Endodermal cell (in vitro differentiated cells): ENCODE data around the gene KIRREL3. TPM values are rescaled to one million over a fixed set of nuclear protein-coding genes. Genes with fewer than 3 reads are reported as not detected.
A peak's percentile ranks its signal among the peaks of the same experiment; 100 is the strongest.

Experiments used
- DNase-seq: peaks from one replicate; pipeline ENCODE4 v3.0.0-alpha.2; 2017
- H3K27ac ChIP-seq: 2 replicates; pipeline ENCODE4 v1.5.1; 2013; ENCODE audit warnings: mild to moderate bottlenecking, low read depth, low read length, moderate library complexity
- H3K27me3 ChIP-seq: 2 replicates; pipeline ENCODE4 v1.6.1; 2013; ENCODE audit warnings: mild to moderate bottlenecking, low read length, moderate library complexity; ENCODE audit not compliant: insufficient read depth, control insufficient read depth, poor library complexity, severe bottlenecking
- H3K36me3 ChIP-seq: 2 replicates; pipeline ENCODE4 v1.7.0; 2013; ENCODE audit warnings: mild to moderate bottlenecking, low read length, moderate library complexity; ENCODE audit not compliant: control insufficient read depth, insufficient read depth
- H3K4me1 ChIP-seq: one replicate; pipeline ENCODE4 v1.7.0; 2013; ENCODE audit warnings: low read length; ENCODE audit not compliant: control insufficient read depth, insufficient read depth
- H3K4me3 ChIP-seq: 2 replicates; pipeline ENCODE4 v1.5.1; 2013; ENCODE audit warnings: mild to moderate bottlenecking, low read length, moderate library complexity
- H3K9ac ChIP-seq: 2 replicates; pipeline ENCODE4 v1.6.1; 2013; ENCODE audit warnings: mild to moderate bottlenecking, low read length, moderate library complexity; ENCODE audit not compliant: poor library complexity, severe bottlenecking; ENCODE audit errors: extremely low read depth
- H3K9me3 ChIP-seq: 2 replicates; pipeline ENCODE4 v1.6.1; 2013; ENCODE audit warnings: mild to moderate bottlenecking, low read length, moderate library complexity; ENCODE audit not compliant: control insufficient read depth
- H3K27ac Mint-ChIP-seq: 2 replicates; pipeline ENCODE4 v1.8.0; 2020; ENCODE audit warnings: mixed read lengths
- H3K27me3 Mint-ChIP-seq: 2 replicates; pipeline ENCODE4 v1.8.0; 2021; ENCODE audit warnings: mild to moderate bottlenecking, mixed read lengths; ENCODE audit not compliant: insufficient read depth
- H3K36me3 Mint-ChIP-seq: 2 replicates; pipeline ENCODE4 v1.8.0; 2020; ENCODE audit warnings: low read depth, mixed read lengths
- H3K4me1 Mint-ChIP-seq: 2 replicates; pipeline ENCODE4 v1.8.0; 2020; ENCODE audit warnings: mixed read lengths
- H3K4me3 Mint-ChIP-seq: 2 replicates; pipeline ENCODE4 v1.8.0; 2020; ENCODE audit warnings: mild to moderate bottlenecking, moderate library complexity, mixed read lengths
- H3K9me3 Mint-ChIP-seq: 2 replicates; pipeline ENCODE4 v1.8.0; 2020; ENCODE audit warnings: mild to moderate bottlenecking, mixed read lengths
- CTCF ChIP-seq: fragments of 200-600 bp; sonication (generic); conservative IDR thresholded peaks from 2 replicates; pipeline ENCODE4 v1.5.0; 2021; ENCODE audit warnings: antibody characterized with exemption, mild to moderate bottlenecking
- WGBS, 2 experiments: methylation state at CpG; one replicate each; pipeline versions ENCODE4 v1.1.5 to v1.1.7; 2013; ENCODE audit warnings: missing lambda C conversion rate in 2 of 2, mixed read lengths in 1 of 2; ENCODE audit not compliant: insufficient coverage in 1 of 2, insufficient read length in 1 of 2; 5-methylcytosine and 5-hydroxymethylcytosine counted together
- total RNA-seq, 2 donors: library from RNA; stranded (reverse); fragmentation: NEBNext Ultra II Directional in 1 of 2; extraction: Animal tissue kit (Norgen Biotek cat#: 25700) in 1 of 2; gene quantifications; 2 replicates in 1 of 2; 3 replicates in 1 of 2; pipeline ENCODE4 v1.2.1, GENCODE V29; 2021

Gene KIRREL3
- total RNA-seq, 2 donors from 2014 or later, result 1.1 to 1.4 TPM

DNA sequence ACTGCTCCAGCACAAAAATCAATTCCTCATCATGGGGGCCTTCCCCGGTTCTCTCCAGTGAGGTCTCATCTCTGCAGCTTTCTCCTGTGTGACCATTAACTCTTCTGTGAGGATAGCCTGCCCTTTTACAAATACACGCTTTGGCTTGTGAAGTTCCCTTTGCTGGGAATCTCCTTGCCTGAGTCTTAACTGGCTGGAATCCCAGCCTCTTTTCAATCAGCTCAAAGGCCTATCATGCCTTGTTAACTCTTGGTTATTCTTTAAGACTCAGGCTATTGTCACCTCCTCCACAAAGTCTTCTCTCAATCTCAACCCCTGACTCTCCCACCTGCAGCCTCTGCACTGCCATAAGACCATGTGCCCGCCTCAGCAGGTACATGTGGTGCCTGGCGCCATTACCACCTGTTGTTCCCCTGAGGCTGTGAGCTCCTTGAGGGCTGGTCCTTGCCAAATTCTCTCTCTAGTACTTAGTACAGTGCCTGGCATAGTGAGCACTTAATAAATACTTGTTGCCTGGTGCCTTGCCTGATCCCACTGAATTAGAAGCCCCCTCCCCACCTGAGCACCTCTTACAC lies 516.9 kb downstream of the KIRREL3 start:
- H3K4me3 Mint-ChIP-seq, result no peak overlapping the region
- peaks cover 35% of the 10 kb centered on the region for H3K4me1 Mint-ChIP-seq
- no peaks in the 10 kb centered on the region for H3K9me3 Mint-ChIP-seq
- H3K36me3 ChIP-seq, result no peaks in the 10 kb centered on the region
- peak overlapping the region; percentile 56 for H3K27ac Mint-ChIP-seq
- no peak overlapping the region for H3K9ac ChIP-seq
- H3K36me3 Mint-ChIP-seq, result no peaks in the 10 kb centered on the region
- DNase-seq, result no peak
- TF ChIP-seq CTCF, result no peak
- WGBS, 2 experiments, result 92 to 97% methylated on average over 2 to 4 of the region's 4 CpGs
- peaks cover 6% of the 10 kb centered on the region for H3K4me1 ChIP-seq
- no peak overlapping the region for H3K4me3 ChIP-seq
- no peak overlapping the region for H3K27ac ChIP-seq
- no peaks in the 10 kb centered on the region for H3K27me3 Mint-ChIP-seq
- no peaks in the 10 kb centered on the region for H3K9me3 ChIP-seq
- no peaks in the 10 kb centered on the region for H3K27me3 ChIP-seq

GRCh38 chr11:126482586-126483108 lies 517.9 kb downstream of the KIRREL3 start:
- DNase-seq, result no peak
- no peak for TF ChIP-seq CTCF
- Mint-ChIP-seq H3K4me3 (no peak overlapping the region), H3K27me3 (no peaks in the 10 kb centered on the region), H3K36me3 (no peaks in the 10 kb centered on the region), H3K4me1 (peaks cover 33% of the 10 kb centered on the region), H3K9me3 (no peaks in the 10 kb centered on the region), H3K27ac (no peak overlapping the region)
- H3K9ac ChIP-seq, result no peak overlapping the region
- H3K4me3 ChIP-seq, result no peak overlapping the region
- no peaks in the 10 kb centered on the region for H3K9me3 ChIP-seq
- 95 to 100% methylated on average over 4 to 5 of the region's 5 CpGs for WGBS, 2 experiments
- no peaks in the 10 kb centered on the region for H3K36me3 ChIP-seq
- H3K27ac ChIP-seq, result no peak overlapping the region
- H3K4me1 ChIP-seq, result peaks cover 4% of the 10 kb centered on the region
- no peaks in the 10 kb centered on the region for H3K27me3 ChIP-seq

DNA sequence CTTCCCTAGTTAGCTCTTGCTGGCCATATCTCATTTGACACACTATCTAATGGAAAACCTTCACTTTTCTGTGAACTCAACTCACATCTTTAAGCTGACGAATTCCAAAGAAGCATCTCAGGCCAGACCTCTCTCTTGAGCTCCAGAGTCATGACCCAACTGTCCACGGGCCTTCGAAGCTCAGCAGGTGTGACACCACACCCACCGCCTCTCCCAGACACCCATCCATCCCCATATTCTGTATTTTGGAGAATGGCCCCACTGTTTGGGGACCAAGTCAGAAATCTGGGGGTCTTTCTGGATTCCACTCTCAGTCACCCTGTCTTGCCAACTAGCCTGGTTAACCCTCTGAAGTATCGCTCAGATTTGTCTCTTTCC lies 519.3 kb downstream of the KIRREL3 start:
- Histone ChIP-seq H3K9me3 (no peaks in the 10 kb centered on the region), H3K9ac (no peak overlapping the region), H3K4me1 (peaks cover 3% of the 10 kb centered on the region), H3K27me3 (no peaks in the 10 kb centered on the region), H3K36me3 (no peaks in the 10 kb centered on the region), H3K4me3 (no peak overlapping the region), H3K27ac (no peak overlapping the region)
- no peaks in the 10 kb centered on the region for H3K9me3 Mint-ChIP-seq
- TF ChIP-seq CTCF, result no peak
- H3K4me1 Mint-ChIP-seq, result peaks cover 32% of the 10 kb centered on the region
- H3K27me3 Mint-ChIP-seq, result no peaks in the 10 kb centered on the region
- WGBS, 2 experiments, result 94 to 100% methylated on average over 2 to 5 of the region's 5 CpGs
- H3K36me3 Mint-ChIP-seq, result no peaks in the 10 kb centered on the region
- H3K27ac Mint-ChIP-seq, result no peak overlapping the region
- no peak overlapping the region for H3K4me3 Mint-ChIP-seq
- no peak for DNase-seq
